ENCODE data around the gene GNAI3. TPM values are rescaled to one million over a fixed set of nuclear protein-coding genes. Genes with fewer than 3 reads are reported as not detected.

GNAI3 gene
- total RNA-seq, 1 experiment from 2014 or later: 9.9 TPM

DNA sequence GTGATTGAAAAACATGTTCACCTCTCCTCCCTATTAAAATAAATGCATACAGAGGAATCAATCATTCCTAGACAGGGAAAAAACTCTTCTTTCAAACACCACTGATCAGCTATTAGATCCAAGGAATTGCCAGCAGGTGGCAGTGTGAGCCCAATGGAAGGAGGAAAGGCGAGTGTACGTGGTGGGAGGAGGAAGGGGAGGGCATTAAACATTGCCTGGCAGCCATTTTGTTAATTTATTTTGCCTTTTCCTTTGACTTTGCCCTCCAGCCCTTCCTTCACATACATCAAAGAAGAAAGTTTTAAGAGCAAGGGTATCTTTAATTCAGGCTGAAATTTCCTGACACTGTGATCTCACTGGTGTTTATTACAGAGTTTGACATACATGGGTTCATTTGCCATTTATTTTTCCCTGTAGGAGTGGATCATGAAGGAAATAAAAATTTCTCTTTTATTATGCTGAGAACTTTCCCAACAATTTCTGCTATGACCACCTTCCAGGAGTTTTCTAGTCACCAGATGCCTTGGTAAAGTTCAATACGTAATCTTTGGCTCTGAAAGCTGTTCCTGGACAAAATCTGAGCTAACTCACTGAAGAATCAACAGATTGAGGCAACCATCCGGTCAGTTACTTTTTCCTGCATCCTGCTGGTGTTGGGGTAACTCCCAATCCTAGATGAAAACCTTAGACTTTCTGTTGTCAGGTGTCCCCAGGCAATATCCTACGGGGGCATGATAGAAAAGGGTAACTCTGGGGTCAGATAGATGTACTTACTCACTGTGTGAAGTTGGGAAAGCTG, 1.9 kb upstream of the GNAI3 start:
- Histone ChIP-seq H4K91ac (ENCODE audit: insufficient read length, low read depth, low read length) (no peak overlapping the region), H2BK15ac (ENCODE audit: low read depth, low read length) (no peak overlapping the region), H3K56ac (ENCODE audit: insufficient read length, low read depth, low read length) (no peak overlapping the region), H3K4me1 (ENCODE audit: insufficient read depth, low read length) (no peaks in the 10 kb centered on the region; the same call in 1 of the 2 replicates), H3K27me3 (ENCODE audit: insufficient read depth, low read length) (no peaks in the 10 kb centered on the region), H3K9me3 (ENCODE audit: control insufficient read depth, low read depth, low read length) (no peaks in the 10 kb centered on the region), H4K20me1 (ENCODE audit: control insufficient read depth, insufficient read depth, insufficient read length) (no peaks in the 10 kb centered on the region), H3K79me1 (ENCODE audit: insufficient read depth, low read depth, low read length, poor library complexity, severe bottlenecking) (no peaks in the 10 kb centered on the region), H3K23ac (ENCODE audit: insufficient read length, low read depth, low read length) (no peak overlapping the region), H2BK5ac (ENCODE audit: insufficient read length, low read length) (no peak overlapping the region), H3K4ac (ENCODE audit: low read depth, low read length) (no peak overlapping the region), H3T11ph (ENCODE audit: low read length) (no peak overlapping the region), H2BK120ac (ENCODE audit: low read depth, low read length, poor library complexity, severe bottlenecking) (no peak overlapping the region), H3K14ac (ENCODE audit: insufficient read depth, low read length) (peak overlapping the region; percentile 20; the same call in 1 of the 2 replicates), H2AK5ac (ENCODE audit: insufficient read length, low read length) (no peak overlapping the region), H3K4me2 (ENCODE audit: insufficient read depth, insufficient read length, low read length) (peak overlapping the region; percentile 29), H2BK12ac (ENCODE audit: insufficient read length, low read depth, low read length) (peak overlapping the region; percentile 89), H2AFZ (ENCODE audit: low read length) (no peak overlapping the region), H3K79me2 (ENCODE audit: insufficient read depth, low read length) (peaks cover 15% of the 10 kb centered on the region; the same call in 1 of the 2 replicates), H3K9ac (ENCODE audit: extremely low read depth, insufficient read length, low read length) (peak overlapping the region; percentile 10), H3K27ac (ENCODE audit: insufficient read length, low read depth, low read length) (peak overlapping the region; percentile 17), H4K8ac (replicated peaks; ENCODE audit: insufficient read length, low read depth, low read length) (no peak overlapping the region), H3K18ac (ENCODE audit: insufficient read length, low read depth, low read length) (peak overlapping the region; percentile 27), H3K23me2 (ENCODE audit: insufficient read length, low read depth, low read length, poor library complexity, severe bottlenecking) (peaks cover 7% of the 10 kb centered on the region), H2BK20ac (ENCODE audit: low read depth, low read length, poor library complexity, severe bottlenecking) (no peak overlapping the region), H4K5ac (ENCODE audit: insufficient read length, low read depth, low read length) (peak overlapping the region; percentile 22)
- DNase-seq: peak; percentile 80
- Mint-ChIP-seq H3K4me3 (peak overlapping the region; percentile 72 to 99), H3K27me3 (ENCODE audit: low read depth) (peaks cover 3% of the 10 kb centered on the region), H3K27ac (peak overlapping the region; percentile 70 to 96 (median 84)), H3K4me1 (peaks cover 33 to 36% of the 10 kb centered on the region in 2 experiments), H3K9me3 (no peaks in the 10 kb centered on the region), H3K36me3 (ENCODE audit: insufficient read depth in 1 of 3, low read depth in 3 of 3) (no peaks in the 10 kb centered on the region; a peak in 1 of 7 replicates)
- no CpG with 5 or more reads among the region's 5 CpGs for WGBS (ENCODE audit: extremely low coverage, insufficient read length, low lambda C conversion rate)
- TF ChIP-seq CTCF (conservative IDR thresholded peaks at IDR 0.05): peak; percentile 92

Data from H9 (cell line).